HL-60 (cell line): ENCODE data around the gene FHL2.
A peak's percentile ranks its signal among the peaks of the same experiment; 100 is the strongest.

Experiments
- DNase-seq, 2 experiments: peaks; one replicate each; pipeline ENCODE4 v3.0.0-alpha.2; 2010 to 2020; ENCODE audit warnings: low read depth in 1 of 2, low spot score in 1 of 2
- H3K27ac ChIP-seq: fragments of 250-450 bp; sonication (Bioruptor Pico); replicated peaks from 2 replicates; pipeline ENCODE4 v1.5.1; 2020; ENCODE audit warnings: mild to moderate bottlenecking, moderate library complexity
- H3K27me3 ChIP-seq: fragments of 250-450 bp; sonication (Bioruptor Pico); 2 replicates; pipeline ENCODE4 v1.5.1; 2021; ENCODE audit warnings: mild to moderate bottlenecking, moderate library complexity; ENCODE audit not compliant: insufficient read depth, poor library complexity, severe bottlenecking
- H3K4me3 ChIP-seq: replicated peaks from 2 replicates; pipeline ENCODE4 v1.5.1; 2011; ENCODE audit warnings: mild to moderate bottlenecking, control low read depth, low read length; ENCODE audit not compliant: insufficient read depth
- CTCF ChIP-seq: IDR thresholded peaks from one replicate; pipeline ENCODE4 v1.5.1; 2011; ENCODE audit warnings: low read length, control low read depth, inconsistent platforms; ENCODE audit not compliant: insufficient read depth
- GABPA ChIP-seq: IDR thresholded peaks from 2 replicates; pipeline ENCODE4 v1.6.1; 2012; ENCODE audit warnings: low read depth
- POLR2AphosphoS5 ChIP-seq: IDR thresholded peaks from 2 replicates; pipeline ENCODE4 v1.6.1; 2012; ENCODE audit warnings: low read depth
- REST ChIP-seq: IDR thresholded peaks from 2 replicates; pipeline ENCODE4 v1.6.1; 2012; ENCODE audit warnings: low read depth; ENCODE audit not compliant: insufficient replicate concordance
- SPI1 ChIP-seq: IDR thresholded peaks from 2 replicates; pipeline ENCODE4 v1.6.1; 2012; ENCODE audit warnings: low read depth, mild to moderate bottlenecking, borderline replicate concordance

Gene FHL2

DNA sequence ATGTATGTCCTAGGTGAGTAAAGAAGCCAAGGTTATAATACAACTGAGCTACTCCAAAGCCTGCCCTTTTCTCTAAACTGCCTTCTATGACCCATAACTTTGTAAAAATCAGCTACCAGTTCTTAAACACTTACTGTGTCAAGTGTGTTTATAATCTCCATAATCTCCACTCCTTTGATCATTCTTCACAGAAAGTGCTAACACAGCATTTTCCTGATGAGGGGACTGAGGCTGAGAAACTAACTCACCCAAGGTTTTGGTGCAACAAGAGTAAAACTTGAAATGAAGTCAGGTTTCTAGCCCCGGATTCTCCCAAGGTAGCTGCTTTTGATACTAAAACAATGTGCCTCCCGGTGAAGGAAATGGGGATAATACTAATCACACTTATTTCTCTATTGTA lies 63.4 kb downstream of the FHL2 start:
- TF ChIP-seq CTCF (no peak), REST (no peak), POLR2AphosphoS5 (no peak), SPI1 (no peak), GABPA (no peak)
- DNase-seq = no peak
- Histone ChIP-seq H3K27me3 (no peaks in the 10 kb centered on the region), H3K27ac (no peak overlapping the region), H3K4me3 (no peak overlapping the region)

- Histone ChIP-seq H3K4me3 (no peak overlapping the region), H3K27ac (no peak overlapping the region), H3K27me3 (no peaks in the 10 kb centered on the region)
- no peak for TF ChIP-seq POLR2AphosphoS5
- no peak for TF ChIP-seq CTCF
- TF ChIP-seq REST = no peak
- no peak for TF ChIP-seq GABPA
- no peak for TF ChIP-seq SPI1
- no peak for DNase-seq
These were observed 64.6 kb downstream of the FHL2 start for GRCh38 chr2:105334211-105334610.

GRCh38 chr2:105330681-105331375 lies 68.0 kb downstream of the FHL2 start:
- H3K27me3 ChIP-seq = no peaks in the 10 kb centered on the region
- no peak for TF ChIP-seq SPI1
- TF ChIP-seq POLR2AphosphoS5 = no peak
- TF ChIP-seq REST = no peak
- no peak for TF ChIP-seq CTCF
- no peak for TF ChIP-seq GABPA
- no peak overlapping the region for H3K4me3 ChIP-seq
- DNase-seq = no peak
- peak overlapping the region; percentile 92 for H3K27ac ChIP-seq
